SK-N-SH (cell line): Measurements from ENCODE around the gene PHEX. TPM values are rescaled to one million over a fixed set of nuclear protein-coding genes. Genes with fewer than 3 reads are reported as not detected.

Experiments used
- CTCF ChIA-PET: fragments of 300-600, 350-600 bp; formaldehyde crosslinking; extraction: SDS; loops from one replicate; lab custom pipeline; 2021; lab: Yijun Ruan, JAX
- POLR2A ChIA-PET: fragments of 350-600 bp; sonication (Branson Sonifier 250); formaldehyde crosslinking; extraction: SDS; loops from one replicate; lab custom pipeline; 2020; ENCODE audit warnings: antibody characterized with exemption, inconsistent platforms; lab: Yijun Ruan, JAX
- DNase-seq: peaks from one replicate; pipeline ENCODE4 v3.0.0; 2012
- H2AFZ ChIP-seq: fragments of 200-600 bp; sonication (generic); 2 replicates; pipeline ENCODE4 v1.8.1; 2016; ENCODE audit warnings: antibody characterized with exemption, mild to moderate bottlenecking, low read depth
- H3F3A ChIP-seq: fragments of 200-600 bp; sonication (generic); replicated peaks from 2 replicates; pipeline ENCODE3; 2016; ENCODE audit warnings: antibody characterized with exemption, mild to moderate bottlenecking; ENCODE audit not compliant: insufficient read depth
- H3K27ac ChIP-seq, 2 experiments: fragments of 200-500 bp in 1 of 2; fragments of 200-600 bp in 1 of 2; sonication (Bioruptor generic) in 1 of 2; sonication (generic), shearing (Covaris generic) in 1 of 2; 2 replicates each; pipeline versions ENCODE4 v1.5.1 to v1.6.1; 2014 to 2016; ENCODE audit warnings: low read depth in 2 of 2, inconsistent platforms in 1 of 2, low read length in 1 of 2, mild to moderate bottlenecking in 1 of 2, mixed read lengths in 1 of 2
- H3K27me3 ChIP-seq: fragments of 200-600 bp; sonication (generic), shearing (Covaris generic); 2 replicates; pipeline ENCODE4 v1.6.1; 2016; ENCODE audit warnings: mixed run types; ENCODE audit not compliant: insufficient read depth
- H3K36me3 ChIP-seq, 2 experiments: fragments of 200-500 bp in 1 of 2; fragments of 200-600 bp in 1 of 2; sonication (Bioruptor generic) in 1 of 2; sonication (generic) in 1 of 2; replicated peaks in 1 of 2; 2 replicates each; pipeline versions ENCODE3 to v1.5.1; 2014 to 2016; ENCODE audit warnings: low read length in 1 of 2, mild to moderate bottlenecking in 1 of 2; ENCODE audit not compliant: insufficient read depth in 2 of 2, control insufficient read depth in 1 of 2
- H3K4me1 ChIP-seq, 2 experiments: fragments of 200-500 bp in 1 of 2; fragments of 200-600 bp in 1 of 2; sonication (Bioruptor generic) in 1 of 2; sonication (generic), shearing (Covaris generic) in 1 of 2; 2 replicates each; pipeline versions ENCODE4 v1.5.1 to v1.6.1; 2014 to 2016; ENCODE audit warnings: low read depth in 1 of 2, low read length in 1 of 2, mixed run types in 1 of 2; ENCODE audit not compliant: insufficient read depth in 2 of 2, control insufficient read depth in 1 of 2
- H3K4me2 ChIP-seq: fragments of 200-600 bp; sonication (generic), shearing (Covaris generic); 2 replicates; pipeline ENCODE4 v1.6.1; 2017; ENCODE audit warnings: mixed run types
- H3K4me3 ChIP-seq, 2 experiments: fragments of 200-500 bp in 1 of 2; fragments of 200-600 bp in 1 of 2; sonication (Bioruptor generic) in 1 of 2; sonication (generic), shearing (Covaris generic) in 1 of 2; 2 replicates each; pipeline versions ENCODE4 v1.5.1 to v1.8.1; 2014 to 2016; ENCODE audit warnings: low read depth in 2 of 2, inconsistent platforms in 1 of 2, low read length in 1 of 2, mild to moderate bottlenecking in 1 of 2, mixed read lengths in 1 of 2, moderate library complexity in 1 of 2
- H3K79me2 ChIP-seq: fragments of 200-600 bp; sonication (generic); 2 replicates; pipeline ENCODE4 v1.8.1; 2017; ENCODE audit warnings: mild to moderate bottlenecking; ENCODE audit not compliant: insufficient read depth
- H3K9ac ChIP-seq: fragments of 200-600 bp; sonication (generic); 2 replicates; pipeline ENCODE4 v1.6.1; 2017; ENCODE audit warnings: mixed run types
- H3K9me2 ChIP-seq: fragments of 200-600 bp; sonication (generic); 2 replicates; pipeline ENCODE4 v1.6.1; 2017; ENCODE audit warnings: mixed run types
- H3K9me3 ChIP-seq: fragments of 200-600 bp; sonication (generic); 2 replicates; pipeline ENCODE4 v1.6.1; 2017; ENCODE audit warnings: mixed run types, mild to moderate bottlenecking, moderate library complexity
- H4K20me1 ChIP-seq: fragments of 200-600 bp; sonication (generic); 2 replicates; pipeline ENCODE4 v1.6.1; 2017; ENCODE audit warnings: mild to moderate bottlenecking, mixed run types; ENCODE audit not compliant: insufficient read depth
- EP300 ChIP-seq, 2 experiments: IDR thresholded peaks; 2 replicates each; pipeline versions ENCODE4 v1.4.0 to v1.6.1; 2012; ENCODE audit warnings: borderline replicate concordance in 1 of 2, low read depth in 1 of 2, low read length in 1 of 2
- EZH2phosphoT487 ChIP-seq: fragments of 200-600 bp; sonication (generic); IDR thresholded peaks from 2 replicates; pipeline ENCODE4 v1.6.1; 2017; ENCODE audit warnings: low read depth, mixed run types, mild to moderate bottlenecking, antibody characterized with exemption, moderate library complexity, borderline replicate concordance
- FOSL2 ChIP-seq: IDR thresholded peaks from 2 replicates; pipeline ENCODE4 v1.4.0; 2012; ENCODE audit warnings: low read depth, mild to moderate bottlenecking, moderate library complexity, borderline replicate concordance
- GATA2 ChIP-seq: sonication (generic); formaldehyde crosslinking; IDR thresholded peaks from 2 replicates; pipeline ENCODE4 v1.5.0; 2020; ENCODE audit warnings: mild to moderate bottlenecking, missing genetic modification reagents
- JUND ChIP-seq: IDR thresholded peaks from 2 replicates; pipeline ENCODE4 v1.4.0; 2012
- MEF2A ChIP-seq: IDR thresholded peaks from 2 replicates; pipeline ENCODE4 v1.4.0; 2012; ENCODE audit warnings: low read depth, borderline replicate concordance
- NFIC ChIP-seq: IDR thresholded peaks from 2 replicates; pipeline ENCODE4 v1.4.0; 2012; ENCODE audit warnings: borderline replicate concordance
- NRF1 ChIP-seq: IDR thresholded peaks from 2 replicates; pipeline ENCODE4 v1.6.1; 2012; ENCODE audit warnings: low read depth, mild to moderate bottlenecking, low read length
- POLR2AphosphoS5 ChIP-seq: IDR thresholded peaks from 2 replicates; pipeline ENCODE4 v1.6.1; 2012; ENCODE audit warnings: low read depth, low read length
- RFX5 ChIP-seq: IDR thresholded peaks from 2 replicates; pipeline ENCODE4 v1.6.1; 2012; ENCODE audit warnings: mild to moderate bottlenecking, improper control_type of control experiment, low read length
- RXRA ChIP-seq: IDR thresholded peaks from 2 replicates; pipeline ENCODE4 v1.4.0; 2012; ENCODE audit warnings: low read depth, mild to moderate bottlenecking, borderline replicate concordance
- SIN3A ChIP-seq: IDR thresholded peaks from 2 replicates; pipeline ENCODE4 v1.6.1; 2012; ENCODE audit warnings: low read depth, mild to moderate bottlenecking, low read length, moderate library complexity, borderline replicate concordance
- SMC3 ChIP-seq: IDR thresholded peaks from 2 replicates; pipeline ENCODE4 v1.6.1; 2012; ENCODE audit warnings: low read depth, low read length, improper control_type of control experiment
- TAF1 ChIP-seq: IDR thresholded peaks from 2 replicates; pipeline ENCODE4 v1.6.1; 2012; ENCODE audit warnings: low read depth, mild to moderate bottlenecking, low read length, moderate library complexity, borderline replicate concordance
- TEAD4 ChIP-seq: IDR thresholded peaks from 2 replicates; pipeline ENCODE4 v1.4.0; 2012; ENCODE audit warnings: mild to moderate bottlenecking, borderline replicate concordance; ENCODE audit not compliant: insufficient read depth
- YY1 ChIP-seq: IDR thresholded peaks from 2 replicates; pipeline ENCODE4 v1.4.0; 2012; ENCODE audit warnings: low read depth, mild to moderate bottlenecking
- WGBS: methylation state at CpG from one replicate; pipeline ENCODE4 v1.1.6; 2017; ENCODE audit warnings: low lambda C conversion rate; 5-methylcytosine and 5-hydroxymethylcytosine counted together
- polyA plus RNA-seq, 3 experiments: library from polyadenylated mRNA; depleted of rRNA; stranded (reverse); fragments of >200 nt; gene quantifications; 2 replicates each; pipeline ENCODE4 v1.2.3, GENCODE V29; 2012
- TF ChIP-seq, protein P1 (sequence below): IDR thresholded peaks from 2 replicates; pipeline ENCODE4; 2012
- TF ChIP-seq, protein P2 (sequence below): IDR thresholded peaks from 2 replicates; pipeline ENCODE4 v1.4.0; 2012; ENCODE audit warnings: low read depth, borderline replicate concordance
- TF ChIP-seq, protein P3 (sequence below): fragments of 200-600 bp; sonication (generic); IDR thresholded peaks from 2 replicates; pipeline ENCODE4 v1.6.1; 2017; ENCODE audit warnings: antibody characterized with exemption, mild to moderate bottlenecking, moderate library complexity
- TF ChIP-seq, protein P4 (sequence below): IDR thresholded peaks from 2 replicates; pipeline ENCODE4 v1.6.1; 2012; ENCODE audit warnings: mild to moderate bottlenecking, low read depth, low read length, moderate library complexity

The PHEX gene
- polyA plus RNA-seq, 1 of the 3 experiments (the other 2 are of a cell fraction) = 0.35 TPM

DNA sequence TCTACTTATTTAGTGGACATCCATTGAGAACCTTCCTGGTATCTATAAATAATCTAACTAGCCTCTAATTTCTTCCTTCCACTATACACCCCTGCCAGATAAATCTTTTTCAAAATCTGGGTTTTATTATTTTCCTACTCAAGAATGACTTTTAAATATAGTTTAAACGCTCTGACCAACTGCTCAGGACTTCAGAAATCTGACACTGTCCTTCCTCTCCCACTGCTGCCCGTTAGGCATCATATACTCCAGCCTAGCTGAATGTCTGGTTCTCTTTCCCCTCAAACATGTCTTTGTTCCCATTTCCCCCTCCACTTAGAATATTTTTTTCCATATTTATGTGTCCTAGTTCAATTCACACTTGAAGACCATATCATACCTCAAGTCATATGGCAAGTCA, 205.4 kb downstream of the PHEX start:
- no peak overlapping the region for H3K4me3 ChIP-seq
- H4K20me1 ChIP-seq = no peaks in the 10 kb centered on the region
- peaks cover 10% of the 10 kb centered on the region for H3F3A ChIP-seq
- ChIA-PET POLR2A (no interaction called here), CTCF (no interaction called here)
- no peaks in the 10 kb centered on the region for H3K36me3 ChIP-seq
- H3K4me2 ChIP-seq = peak overlapping the region; percentile 48; the same call in 1 of the 2 replicates
- 13% methylated on average over 2 of the region's 2 CpGs for WGBS
- TF ChIP-seq JUND = no peak
- no peak for TF ChIP-seq EP300 (IDR thresholded peaks at IDR 0.05; ENCODE audit: borderline replicate concordance in 1 of 2, low read depth in 1 of 2, low read length in 1 of 2)
- no peak for TF ChIP-seq YY1
- no peak for TF ChIP-seq GATA2 (CRISPR knock-in tag)
- TF ChIP-seq NFIC = no peak
- TF ChIP-seq FOSL2 = no peak
- TF ChIP-seq RXRA = no peak
- TF ChIP-seq, protein P1, sequence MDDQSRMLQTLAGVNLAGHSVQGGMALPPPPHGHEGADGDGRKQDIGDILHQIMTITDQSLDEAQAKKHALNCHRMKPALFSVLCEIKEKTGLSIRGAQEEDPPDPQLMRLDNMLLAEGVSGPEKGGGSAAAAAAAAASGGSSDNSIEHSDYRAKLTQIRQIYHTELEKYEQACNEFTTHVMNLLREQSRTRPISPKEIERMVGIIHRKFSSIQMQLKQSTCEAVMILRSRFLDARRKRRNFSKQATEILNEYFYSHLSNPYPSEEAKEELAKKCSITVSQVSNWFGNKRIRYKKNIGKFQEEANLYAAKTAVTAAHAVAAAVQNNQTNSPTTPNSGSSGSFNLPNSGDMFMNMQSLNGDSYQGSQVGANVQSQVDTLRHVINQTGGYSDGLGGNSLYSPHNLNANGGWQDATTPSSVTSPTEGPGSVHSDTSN = no peak
- no peak for TF ChIP-seq NRF1
- no peak for TF ChIP-seq POLR2AphosphoS5
- no peak for TF ChIP-seq SMC3
- TF ChIP-seq, protein P2, sequence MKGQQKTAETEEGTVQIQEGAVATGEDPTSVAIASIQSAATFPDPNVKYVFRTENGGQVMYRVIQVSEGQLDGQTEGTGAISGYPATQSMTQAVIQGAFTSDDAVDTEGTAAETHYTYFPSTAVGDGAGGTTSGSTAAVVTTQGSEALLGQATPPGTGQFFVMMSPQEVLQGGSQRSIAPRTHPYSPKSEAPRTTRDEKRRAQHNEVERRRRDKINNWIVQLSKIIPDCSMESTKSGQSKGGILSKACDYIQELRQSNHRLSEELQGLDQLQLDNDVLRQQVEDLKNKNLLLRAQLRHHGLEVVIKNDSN = no peak
- TF ChIP-seq EZH2phosphoT487 = no peak
- H3K9ac ChIP-seq = no peak overlapping the region
- H3K4me1 ChIP-seq = no peaks in the 10 kb centered on the region
- H3K9me3 ChIP-seq = no peaks in the 10 kb centered on the region
- no peaks in the 10 kb centered on the region for H3K9me2 ChIP-seq
- no peaks in the 10 kb centered on the region for H3K27me3 ChIP-seq
- DNase-seq = no peak
- peak overlapping the region in 1 of 2 experiments; percentile 66; a peak in 2 of 4 replicates for H3K27ac ChIP-seq
- H3K79me2 ChIP-seq = no peaks in the 10 kb centered on the region
- no peak overlapping the region; the same call in 1 of the 2 replicates for H2AFZ ChIP-seq

DNA sequence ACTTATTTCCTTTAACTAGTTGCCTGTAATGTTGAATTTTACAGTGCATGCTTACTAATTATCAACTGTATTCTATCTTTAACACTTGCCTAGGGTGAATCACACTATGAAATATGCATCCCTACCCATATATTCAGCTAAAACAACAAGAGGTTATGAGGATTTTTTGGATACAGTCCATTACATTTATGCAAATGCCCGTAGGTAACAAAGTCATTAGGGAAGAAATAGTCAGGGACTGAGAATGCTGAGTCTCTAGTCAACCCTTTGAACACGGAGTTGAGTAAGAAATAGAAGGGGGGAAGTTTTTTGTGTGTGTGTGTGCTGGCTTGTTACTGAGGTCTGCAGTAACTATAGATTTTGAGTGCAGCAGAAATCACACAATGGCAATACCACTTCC, 214.5 kb downstream of the PHEX start:
- Histone ChIP-seq H3K9me2 (no peaks in the 10 kb centered on the region), H3F3A (peaks cover 21% of the 10 kb centered on the region), H3K36me3 (no peaks in the 10 kb centered on the region), H3K9ac (no peak overlapping the region), H3K4me3 (no peak overlapping the region), H3K4me2 (peak overlapping the region; percentile 13; the same call in 1 of the 2 replicates), H3K9me3 (no peaks in the 10 kb centered on the region), H4K20me1 (no peaks in the 10 kb centered on the region), H3K27ac (peak overlapping the region in 1 of 2 experiments; percentile 53; a peak in 2 of 4 replicates), H3K4me1 (0 out of 4 replicates have a peak, but pooled peaks cover 0 to 7% of the 10 kb centered on the region in 2 experiments), H2AFZ (peak overlapping the region; percentile 7; the same call in 1 of the 2 replicates), H3K27me3 (no peaks in the 10 kb centered on the region), H3K79me2 (no peaks in the 10 kb centered on the region)
- DNase-seq = no peak
- ChIA-PET POLR2A (no interaction called here), CTCF (interaction anchor here (1.6 kb wide), 1 partner anchor 261 kb away, joined by 3 read pairs; no protein-coding TSS in a partner anchor)
- WGBS = 12% methylated on average over 2 of the region's 2 CpGs
- no peak for TF ChIP-seq RFX5
- no peak for TF ChIP-seq TEAD4
- TF ChIP-seq MEF2A = no peak
- no peak for TF ChIP-seq SIN3A
- TF ChIP-seq, protein P3, sequence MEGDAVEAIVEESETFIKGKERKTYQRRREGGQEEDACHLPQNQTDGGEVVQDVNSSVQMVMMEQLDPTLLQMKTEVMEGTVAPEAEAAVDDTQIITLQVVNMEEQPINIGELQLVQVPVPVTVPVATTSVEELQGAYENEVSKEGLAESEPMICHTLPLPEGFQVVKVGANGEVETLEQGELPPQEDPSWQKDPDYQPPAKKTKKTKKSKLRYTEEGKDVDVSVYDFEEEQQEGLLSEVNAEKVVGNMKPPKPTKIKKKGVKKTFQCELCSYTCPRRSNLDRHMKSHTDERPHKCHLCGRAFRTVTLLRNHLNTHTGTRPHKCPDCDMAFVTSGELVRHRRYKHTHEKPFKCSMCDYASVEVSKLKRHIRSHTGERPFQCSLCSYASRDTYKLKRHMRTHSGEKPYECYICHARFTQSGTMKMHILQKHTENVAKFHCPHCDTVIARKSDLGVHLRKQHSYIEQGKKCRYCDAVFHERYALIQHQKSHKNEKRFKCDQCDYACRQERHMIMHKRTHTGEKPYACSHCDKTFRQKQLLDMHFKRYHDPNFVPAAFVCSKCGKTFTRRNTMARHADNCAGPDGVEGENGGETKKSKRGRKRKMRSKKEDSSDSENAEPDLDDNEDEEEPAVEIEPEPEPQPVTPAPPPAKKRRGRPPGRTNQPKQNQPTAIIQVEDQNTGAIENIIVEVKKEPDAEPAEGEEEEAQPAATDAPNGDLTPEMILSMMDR = no peak
- TF ChIP-seq NRF1 = no peak
- TF ChIP-seq FOSL2 = no peak
- TF ChIP-seq TAF1 = no peak
- TF ChIP-seq, protein P4, sequence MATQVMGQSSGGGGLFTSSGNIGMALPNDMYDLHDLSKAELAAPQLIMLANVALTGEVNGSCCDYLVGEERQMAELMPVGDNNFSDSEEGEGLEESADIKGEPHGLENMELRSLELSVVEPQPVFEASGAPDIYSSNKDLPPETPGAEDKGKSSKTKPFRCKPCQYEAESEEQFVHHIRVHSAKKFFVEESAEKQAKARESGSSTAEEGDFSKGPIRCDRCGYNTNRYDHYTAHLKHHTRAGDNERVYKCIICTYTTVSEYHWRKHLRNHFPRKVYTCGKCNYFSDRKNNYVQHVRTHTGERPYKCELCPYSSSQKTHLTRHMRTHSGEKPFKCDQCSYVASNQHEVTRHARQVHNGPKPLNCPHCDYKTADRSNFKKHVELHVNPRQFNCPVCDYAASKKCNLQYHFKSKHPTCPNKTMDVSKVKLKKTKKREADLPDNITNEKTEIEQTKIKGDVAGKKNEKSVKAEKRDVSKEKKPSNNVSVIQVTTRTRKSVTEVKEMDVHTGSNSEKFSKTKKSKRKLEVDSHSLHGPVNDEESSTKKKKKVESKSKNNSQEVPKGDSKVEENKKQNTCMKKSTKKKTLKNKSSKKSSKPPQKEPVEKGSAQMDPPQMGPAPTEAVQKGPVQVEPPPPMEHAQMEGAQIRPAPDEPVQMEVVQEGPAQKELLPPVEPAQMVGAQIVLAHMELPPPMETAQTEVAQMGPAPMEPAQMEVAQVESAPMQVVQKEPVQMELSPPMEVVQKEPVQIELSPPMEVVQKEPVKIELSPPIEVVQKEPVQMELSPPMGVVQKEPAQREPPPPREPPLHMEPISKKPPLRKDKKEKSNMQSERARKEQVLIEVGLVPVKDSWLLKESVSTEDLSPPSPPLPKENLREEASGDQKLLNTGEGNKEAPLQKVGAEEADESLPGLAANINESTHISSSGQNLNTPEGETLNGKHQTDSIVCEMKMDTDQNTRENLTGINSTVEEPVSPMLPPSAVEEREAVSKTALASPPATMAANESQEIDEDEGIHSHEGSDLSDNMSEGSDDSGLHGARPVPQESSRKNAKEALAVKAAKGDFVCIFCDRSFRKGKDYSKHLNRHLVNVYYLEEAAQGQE = no peak
- TF ChIP-seq, protein P1 = no peak
